Neural progenitor cell (in vitro differentiated cells): ENCODE data around the gene NQO2. TPM values are rescaled to one million over a fixed set of nuclear protein-coding genes. Genes with fewer than 3 reads are reported as not detected.

Source experiments
- DNase-seq: peaks from one replicate; pipeline ENCODE4 v3.0.0-alpha.2; 2016; ENCODE audit warnings: low spot score
- H2AFZ ChIP-seq: fragments of 200-600 bp; sonication (generic); replicated peaks from 2 replicates; pipeline ENCODE4 v1.6.1; 2016; ENCODE audit warnings: antibody characterized with exemption
- H3F3A ChIP-seq: fragments of 200-600 bp; sonication (generic); 2 replicates; pipeline ENCODE4 v1.6.1; 2016; ENCODE audit warnings: antibody characterized with exemption, low read depth
- H3K27ac ChIP-seq: fragments of 200-600 bp; sonication (generic); 2 replicates; pipeline ENCODE4 v1.5.1; 2016; ENCODE audit warnings: mild to moderate bottlenecking
- H3K27me3 ChIP-seq: fragments of 200-600 bp; sonication (generic); 2 replicates; pipeline ENCODE4 v1.6.1; 2016; ENCODE audit warnings: mild to moderate bottlenecking, moderate library complexity
- H3K36me3 ChIP-seq: fragments of 200-600 bp; sonication (generic); 2 replicates; pipeline ENCODE4 v1.5.1; 2016
- H3K4me1 ChIP-seq: fragments of 200-600 bp; sonication (generic); 2 replicates; pipeline ENCODE4 v1.6.1; 2016; ENCODE audit warnings: mixed run types
- H3K4me2 ChIP-seq: fragments of 200-600 bp; sonication (generic); 2 replicates; pipeline ENCODE4 v1.6.1; 2016
- H3K4me3 ChIP-seq: fragments of 200-600 bp; sonication (generic); 2 replicates; pipeline ENCODE4 v1.5.1; 2016
- H3K79me2 ChIP-seq: fragments of 200-600 bp; sonication (generic); 2 replicates; pipeline ENCODE4 v1.6.1; 2016; ENCODE audit warnings: low read depth
- H3K9ac ChIP-seq: fragments of 200-600 bp; sonication (generic); 2 replicates; pipeline ENCODE4 v1.6.1; 2016
- H3K9me3 ChIP-seq: fragments of 200-600 bp; sonication (generic); 2 replicates; pipeline ENCODE4 v1.5.1; 2016; ENCODE audit warnings: low read depth
- H4K20me1 ChIP-seq: fragments of 200-600 bp; sonication (generic); 2 replicates; pipeline ENCODE4 v1.6.1; 2016; ENCODE audit warnings: low read depth
- H3K27ac Mint-ChIP-seq: 3 replicates; pipeline ENCODE4 v1.8.0; 2021; ENCODE audit warnings: mixed read lengths
- H3K27me3 Mint-ChIP-seq: 2 replicates; pipeline ENCODE4 v1.8.0; 2022; ENCODE audit warnings: low read depth, mild to moderate bottlenecking, inconsistent platforms, moderate library complexity, mixed read lengths; ENCODE audit not compliant: insufficient read depth
- H3K36me3 Mint-ChIP-seq: 3 replicates; pipeline ENCODE4 v1.8.0; 2021; ENCODE audit warnings: mixed read lengths
- H3K4me1 Mint-ChIP-seq: 3 replicates; pipeline ENCODE4 v1.8.0; 2021; ENCODE audit warnings: mixed read lengths
- H3K4me3 Mint-ChIP-seq: 3 replicates; pipeline ENCODE4 v1.8.0; 2021; ENCODE audit warnings: mild to moderate bottlenecking, moderate library complexity, mixed read lengths
- H3K9me3 Mint-ChIP-seq: 3 replicates; pipeline ENCODE4 v1.8.0; 2020; ENCODE audit warnings: mixed read lengths
- CTCF ChIP-seq: fragments of 200-600 bp; sonication (generic); IDR thresholded peaks from 2 replicates; pipeline ENCODE4 v1.5.1; 2017; ENCODE audit warnings: antibody characterized with exemption, mild to moderate bottlenecking
- EZH2 ChIP-seq: fragments of 200-600 bp; sonication (generic); IDR thresholded peaks from 2 replicates; pipeline ENCODE4 v1.6.1; 2017; ENCODE audit warnings: antibody characterized with exemption, mild to moderate bottlenecking, moderate library complexity
- EZH2phosphoT487 ChIP-seq: fragments of 200-600 bp; sonication (generic); IDR thresholded peaks from 2 replicates; pipeline ENCODE4 v1.6.1; 2017; ENCODE audit warnings: antibody characterized with exemption
- total RNA-seq: library from RNA; depleted of rRNA; stranded (reverse); fragments of >200 nt; gene quantifications from 2 replicates; pipeline ENCODE4 v1.2.3, GENCODE V29; 2015; ENCODE audit warnings: low replicate concordance

Gene NQO2
- total RNA-seq, 1 donor from 2014 or later: 19.5 TPM

- Mint-ChIP-seq H3K36me3 (peaks cover 1% of the 10 kb centered on the region), H3K27ac (no peak overlapping the region), H3K27me3 (peaks cover 10% of the 10 kb centered on the region), H3K4me3 (no peak overlapping the region), H3K9me3 (peaks cover 2% of the 10 kb centered on the region), H3K4me1 (peaks cover 29% of the 10 kb centered on the region)
- Histone ChIP-seq H3K79me2 (no peaks in the 10 kb centered on the region), H3K4me1 (no peaks in the 10 kb centered on the region), H3K27me3 (peaks cover 30% of the 10 kb centered on the region), H3K9me3 (no peaks in the 10 kb centered on the region), H3K4me2 (no peak overlapping the region), H3K36me3 (no peaks in the 10 kb centered on the region), H3K27ac (no peak overlapping the region), H3K9ac (no peak overlapping the region), H3K4me3 (no peak overlapping the region), H2AFZ (no peak overlapping the region), H3F3A (peaks cover 3% of the 10 kb centered on the region), H4K20me1 (no peaks in the 10 kb centered on the region)
- no peak for TF ChIP-seq EZH2phosphoT487
- no peak for DNase-seq
Measured at GRCh38 chr6:2976060-2976459, 23.6 kb upstream of the NQO2 start.

- Mint-ChIP-seq H3K27me3 (peaks cover 10% of the 10 kb centered on the region), H3K4me1 (peaks cover 32% of the 10 kb centered on the region), H3K9me3 (peaks cover 2% of the 10 kb centered on the region), H3K4me3 (no peak overlapping the region), H3K27ac (no peak overlapping the region), H3K36me3 (peaks cover 1% of the 10 kb centered on the region)
- H4K20me1 ChIP-seq: no peaks in the 10 kb centered on the region
- no peaks in the 10 kb centered on the region for H3K4me1 ChIP-seq
- H3K4me2 ChIP-seq: no peak overlapping the region
- no peaks in the 10 kb centered on the region for H3K36me3 ChIP-seq
- DNase-seq: no peak
- no peak overlapping the region for H3K4me3 ChIP-seq
- H3F3A ChIP-seq: no peaks in the 10 kb centered on the region
- H3K27me3 ChIP-seq: peaks cover 25% of the 10 kb centered on the region
- no peaks in the 10 kb centered on the region for H3K79me2 ChIP-seq
- no peaks in the 10 kb centered on the region for H3K9me3 ChIP-seq
- TF ChIP-seq EZH2phosphoT487: no peak
- no peak for TF ChIP-seq CTCF
- no peak for TF ChIP-seq EZH2
- no peak overlapping the region for H3K27ac ChIP-seq
- no peak overlapping the region for H2AFZ ChIP-seq
- H3K9ac ChIP-seq: no peak overlapping the region
Measured at GRCh38 chr6:2976571-2977085, 23.1 kb upstream of the NQO2 start.

- no peak overlapping the region for H3K4me2 ChIP-seq
- no peak overlapping the region for H2AFZ ChIP-seq
- no peaks in the 10 kb centered on the region for H4K20me1 ChIP-seq
- no peak overlapping the region for H3K4me3 ChIP-seq
- H3K27ac ChIP-seq: no peak overlapping the region
- H3K27me3 ChIP-seq: peaks cover 18% of the 10 kb centered on the region
- no peak overlapping the region for H3K4me3 Mint-ChIP-seq
- H3F3A ChIP-seq: no peaks in the 10 kb centered on the region
- TF ChIP-seq EZH2phosphoT487 (no peak), EZH2 (no peak), CTCF (no peak)
- H3K27ac Mint-ChIP-seq: no peak overlapping the region
- peaks cover 11% of the 10 kb centered on the region for H3K27me3 Mint-ChIP-seq
- H3K4me1 Mint-ChIP-seq: peaks cover 26% of the 10 kb centered on the region
- no peak overlapping the region for H3K9ac ChIP-seq
- peaks cover 1% of the 10 kb centered on the region for H3K36me3 Mint-ChIP-seq
- H3K36me3 ChIP-seq: no peaks in the 10 kb centered on the region
- H3K4me1 ChIP-seq: no peaks in the 10 kb centered on the region
- H3K9me3 Mint-ChIP-seq: peaks cover 2% of the 10 kb centered on the region
- H3K9me3 ChIP-seq: no peaks in the 10 kb centered on the region
- no peaks in the 10 kb centered on the region for H3K79me2 ChIP-seq
- DNase-seq: no peak
Measured at GRCh38 chr6:2977290-2977689, 22.4 kb upstream of the NQO2 start.

GRCh38 chr6:2977799-2978590 lies 21.7 kb upstream of the NQO2 start:
- H3K27me3 Mint-ChIP-seq: peaks cover 10% of the 10 kb centered on the region
- TF ChIP-seq CTCF: no peak
- no peak for TF ChIP-seq EZH2phosphoT487
- TF ChIP-seq EZH2: no peak

More at GRCh38 chr6:2977799-2978590, 21.7 kb upstream of the NQO2 start:
- Histone ChIP-seq H3K4me3 (no peak overlapping the region), H3K79me2 (no peaks in the 10 kb centered on the region), H2AFZ (no peak overlapping the region), H3K9ac (no peak overlapping the region), H3K4me1 (no peaks in the 10 kb centered on the region), H4K20me1 (no peaks in the 10 kb centered on the region), H3K4me2 (no peak overlapping the region), H3F3A (no peaks in the 10 kb centered on the region), H3K27ac (no peak overlapping the region), H3K36me3 (no peaks in the 10 kb centered on the region), H3K9me3 (no peaks in the 10 kb centered on the region), H3K27me3 (peaks cover 11% of the 10 kb centered on the region)
- peaks cover 2% of the 10 kb centered on the region for H3K9me3 Mint-ChIP-seq
- peaks cover 1% of the 10 kb centered on the region for H3K36me3 Mint-ChIP-seq
- DNase-seq: no peak
- no peak overlapping the region for H3K4me3 Mint-ChIP-seq
- peaks cover 25% of the 10 kb centered on the region for H3K4me1 Mint-ChIP-seq
- no peak overlapping the region for H3K27ac Mint-ChIP-seq
